ENCODE results near the gene ULBP2.

DNA sequence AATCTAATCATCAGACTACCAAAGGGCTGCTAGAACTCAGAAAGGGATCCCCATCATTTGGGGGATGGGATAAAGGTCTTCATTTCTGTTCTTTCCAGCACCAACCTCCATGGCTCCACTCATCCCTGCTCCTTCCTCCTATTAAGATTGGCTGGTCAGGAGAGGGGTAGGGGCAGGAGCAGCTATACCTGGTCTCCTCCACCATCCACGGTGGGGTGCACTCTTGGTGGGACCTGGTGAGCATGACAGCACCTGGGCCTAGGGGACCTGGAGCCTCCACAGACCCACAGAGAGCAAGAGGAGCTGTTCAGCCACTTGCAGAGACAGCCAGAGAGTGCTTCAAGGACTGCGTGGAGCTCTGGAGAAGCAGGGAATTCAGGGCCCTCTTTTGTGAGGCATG, 6.1 kb upstream of the ULBP2 start:
- TF ChIP-seq CTCF (IDR thresholded peaks at IDR 0.05) (no peak), POLR2A (IDR thresholded peaks at IDR 0.05) (no peak)
